ENCODE measurements around the gene IL17RC. TPM values are rescaled to one million over a fixed set of nuclear protein-coding genes. Genes with fewer than 3 reads are reported as not detected.

Gene IL17RC, protein sequence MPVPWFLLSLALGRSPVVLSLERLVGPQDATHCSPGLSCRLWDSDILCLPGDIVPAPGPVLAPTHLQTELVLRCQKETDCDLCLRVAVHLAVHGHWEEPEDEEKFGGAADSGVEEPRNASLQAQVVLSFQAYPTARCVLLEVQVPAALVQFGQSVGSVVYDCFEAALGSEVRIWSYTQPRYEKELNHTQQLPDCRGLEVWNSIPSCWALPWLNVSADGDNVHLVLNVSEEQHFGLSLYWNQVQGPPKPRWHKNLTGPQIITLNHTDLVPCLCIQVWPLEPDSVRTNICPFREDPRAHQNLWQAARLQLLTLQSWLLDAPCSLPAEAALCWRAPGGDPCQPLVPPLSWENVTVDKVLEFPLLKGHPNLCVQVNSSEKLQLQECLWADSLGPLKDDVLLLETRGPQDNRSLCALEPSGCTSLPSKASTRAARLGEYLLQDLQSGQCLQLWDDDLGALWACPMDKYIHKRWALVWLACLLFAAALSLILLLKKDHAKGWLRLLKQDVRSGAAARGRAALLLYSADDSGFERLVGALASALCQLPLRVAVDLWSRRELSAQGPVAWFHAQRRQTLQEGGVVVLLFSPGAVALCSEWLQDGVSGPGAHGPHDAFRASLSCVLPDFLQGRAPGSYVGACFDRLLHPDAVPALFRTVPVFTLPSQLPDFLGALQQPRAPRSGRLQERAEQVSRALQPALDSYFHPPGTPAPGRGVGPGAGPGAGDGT
- total RNA-seq (2012; rRNA removed) (18.9 and 20.8 TPM in 2 replicates), polyA plus RNA-seq (2012; rRNA removed) (28.3 and 29.9 TPM in 2 replicates), Bru-seq, nascent RNA (percentile 50 among the genes with signal in this experiment), BruChase-seq, experiment 1, labeled RNA remaining after a 6-hour chase (percentile 61 among the genes with signal in this experiment), BruChase-seq, experiment 2, labeled RNA remaining after a 2-hour chase (percentile 59 among the genes with signal in this experiment)
- 30.0 and 33.9 TPM in 2 replicates for polyA plus RNA-seq (2012; cell fraction: cytosol; rRNA removed)
- 64.3 and 129 TPM in 2 replicates for polyA plus RNA-seq (2012; cell fraction: nucleus; rRNA removed; ENCODE audit: low replicate concordance)
- long read RNA-seq, partial matches to known transcripts: 6 of 21 reads
- long read RNA-seq, other reads (novel, unspliced or antisense): 12 of 21 reads

DNA sequence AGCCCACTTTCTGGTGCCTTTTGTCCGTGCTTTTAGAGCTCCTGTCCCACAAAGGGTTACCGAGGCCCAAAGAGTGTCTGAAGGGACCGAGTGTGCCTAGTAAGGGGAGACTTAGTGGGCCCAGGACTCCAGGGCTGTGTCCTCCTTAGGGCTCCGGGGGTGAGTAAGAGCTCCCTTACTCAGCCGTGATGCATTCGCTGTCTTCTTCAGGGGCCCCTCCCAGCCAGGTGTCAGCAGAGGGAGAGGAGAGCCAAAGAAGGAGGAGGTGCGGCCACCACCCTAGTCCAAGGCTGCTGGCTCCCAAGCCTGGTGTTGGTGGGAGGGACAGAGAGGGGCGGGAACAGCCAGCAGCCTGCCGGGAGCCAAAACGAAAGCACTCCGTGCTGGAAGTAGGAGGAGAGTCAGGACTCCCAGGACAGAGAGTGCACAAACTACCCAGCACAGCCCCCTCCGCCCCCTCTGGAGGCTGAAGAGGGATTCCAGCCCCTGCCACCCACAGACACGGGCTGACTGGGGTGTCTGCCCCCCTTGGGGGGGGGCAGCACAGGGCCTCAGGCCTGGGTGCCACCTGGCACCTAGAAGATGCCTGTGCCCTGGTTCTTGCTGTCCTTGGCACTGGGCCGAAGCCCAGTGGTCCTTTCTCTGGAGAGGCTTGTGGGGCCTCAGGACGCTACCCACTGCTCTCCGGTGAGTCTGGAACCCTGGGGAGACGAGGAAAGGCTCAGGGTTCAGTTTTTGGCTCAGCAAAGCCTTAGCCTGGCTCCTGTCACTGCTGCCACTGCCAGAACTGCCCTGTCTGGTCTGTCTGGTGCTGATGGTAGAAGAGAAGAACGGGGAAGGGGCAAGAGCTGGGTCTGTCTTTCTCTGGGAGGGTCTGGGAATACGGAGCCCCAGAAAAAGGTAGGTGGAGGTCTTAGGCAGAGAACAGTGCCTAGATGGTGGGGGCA, at the start of gene IL17RC:
IL17RC (plus strand) TSS at position 365 of the 947 bp plus-strand sequence; CDS start at position 583, 218 bp downstream.
- Histone ChIP-seq H3K9ac (ENCODE audit: low read depth, low read length) (peak within 1 kb of the TSS; percentile 79), H4K8ac (ENCODE audit: low read depth in 2 of 2, low read length in 2 of 2) (peak within 1 kb of the TSS; percentile 73 to 98), H2BK5ac (ENCODE audit: low read depth, low read length, poor library complexity, severe bottlenecking) (peak within 1 kb of the TSS; percentile 84), H2AK9ac (replicated peaks; ENCODE audit: low read depth, low read length, poor library complexity) (peak within 1 kb of the TSS; percentile 96), H4K5ac (ENCODE audit: low read depth, low read length) (peak within 1 kb of the TSS; percentile 94), H3K4me2 (ENCODE audit: low read depth, low read length) (peak within 1 kb of the TSS; percentile 94), H2BK15ac (ENCODE audit: low read depth, low read length) (peak within 1 kb of the TSS; percentile 70; the same call in 2 of the 3 replicates), H2BK120ac (ENCODE audit: low read depth, low read length) (peak within 1 kb of the TSS; percentile 93), H3K18ac (ENCODE audit: low read depth, low read length) (peak within 1 kb of the TSS; percentile 82), H3K4me3 (ENCODE audit: insufficient read depth, low read depth, low read length) (peak within 1 kb of the TSS; percentile 49), H3K4me1 (ENCODE audit: control insufficient read depth, insufficient read depth, low read length) (peaks cover 32% of the 10 kb centered on the region), H2BK20ac (ENCODE audit: low read depth, low read length) (peak within 1 kb of the TSS; percentile 61), H2AK5ac (ENCODE audit: low read depth, low read length) (peak within 1 kb of the TSS; percentile 96; the same call in 1 of the 2 replicates), H4K20me1 (ENCODE audit: insufficient read depth, low read length) (no peaks in the 10 kb centered on the region), H3K9me3 (ENCODE audit: control insufficient read depth, insufficient read depth, low read length) (no peaks in the 10 kb centered on the region), H3K14ac (replicated peaks; ENCODE audit: low read depth, low read length) (peak within 1 kb of the TSS; percentile 95), H3K27ac (ENCODE audit: insufficient read depth, low read length) (peak within 1 kb of the TSS; percentile 89), H3K79me1 (ENCODE audit: low read depth in 1 of 2, low read length in 2 of 2) (peaks cover 7 to 38% of the 10 kb centered on the region in 2 experiments; a peak in 3 of 4 replicates), H3K27me3 (ENCODE audit: control insufficient read depth, insufficient read depth, low read length) (no peaks in the 10 kb centered on the region), H3K56ac (ENCODE audit: extremely low read depth, insufficient read depth, low read length) (peak within 1 kb of the TSS; percentile 48; the same call in 1 of the 2 replicates), H3K23ac (ENCODE audit: low read depth, low read length) (peak within 1 kb of the TSS; percentile 96), H3K9me1 (ENCODE audit: insufficient read depth, low read length) (peaks cover 11% of the 10 kb centered on the region), H3K4ac (ENCODE audit: low read depth, low read length) (peak within 1 kb of the TSS; percentile 96), H3K36me3 (ENCODE audit: control insufficient read depth, insufficient read depth, low read length) (peaks cover 2% of the 10 kb centered on the region; the same call in 1 of the 2 replicates), H4K91ac (ENCODE audit: insufficient read depth, low read depth, low read length) (peak within 1 kb of the TSS; percentile 56), H2AFZ (replicated peaks; ENCODE audit: low read length, poor library complexity) (peak within 1 kb of the TSS; percentile 99)
- no peak for TF ChIP-seq MAFK (IDR thresholded peaks at IDR 0.05; ENCODE audit: low read depth, low read length)
- no peak for TF ChIP-seq BHLHE40 (IDR thresholded peaks at IDR 0.05; ENCODE audit: low read depth, low read length)
- 0 out of 2 replicates have a peak, but pooled peaks have one; percentile 32 for TF ChIP-seq MXI1 (IDR thresholded peaks at IDR 0.05; ENCODE audit: borderline replicate concordance, low read depth, low read length)
- ChIA-PET CTCF (interaction anchor here (0.6 kb wide), 1 partner anchor 335 kb away, joined by 6 read pairs; no protein-coding TSS in a partner anchor), POLR2A (ENCODE audit: unreplicated experiment) (no interaction called here)
- intact Hi-C loops (cut with micrococcal nuclease): loop anchor here (5.0 kb wide), 1 partner anchor 200 kb away; no protein-coding TSS in a partner anchor
- DNase-seq: peak; percentile 84
- in situ Hi-C loops (cut with MboI; ENCODE audit: low sequenced_read_pairs): no loop called here
- BruUV-seq (replicated peaks): TSS peak; percentile 68
- dilution Hi-C loops (cut with HindIII; ENCODE audit: low sequenced_read_pairs, unreplicated experiment): no loop called here
- peak; percentile 84 for ATAC-seq (ENCODE audit: low read depth)
- WGBS, 2 experiments (ENCODE audit: extremely low coverage in 2 of 2, insufficient read length in 1 of 2): 19% methylated on average over 3 of the region's 19 CpGs; no CpG with 5 or more reads in 1 of the 2 experiments
